GM15510 (cell line): ENCODE data around the gene TNFRSF18.

ENCODE experiments used
- POLR2A ChIP-seq: IDR thresholded peaks from 3 replicates; pipeline ENCODE4 v1.6.1; 2011; ENCODE audit warnings: borderline replicate concordance; ENCODE audit not compliant: insufficient read length; ENCODE audit errors: extremely low read depth

TNFRSF18 gene

DNA sequence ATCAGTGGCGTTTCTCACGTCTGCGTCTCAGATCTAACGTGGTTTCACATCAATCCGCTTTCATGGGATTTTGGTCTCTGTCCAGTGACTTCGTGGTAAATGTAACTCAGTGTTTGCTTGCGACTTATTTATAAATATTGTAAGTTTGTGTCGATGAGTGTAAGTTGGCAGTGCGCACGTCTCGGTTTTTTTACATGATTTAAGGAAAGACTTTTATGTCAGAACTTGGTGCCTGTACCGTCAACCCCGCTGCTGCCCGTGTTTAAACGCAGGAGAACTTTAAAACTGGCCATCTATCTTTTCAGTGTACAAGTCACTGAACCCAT lies 27.1 kb upstream of the TNFRSF18 start:
- no peak for TF ChIP-seq POLR2A

DNA sequence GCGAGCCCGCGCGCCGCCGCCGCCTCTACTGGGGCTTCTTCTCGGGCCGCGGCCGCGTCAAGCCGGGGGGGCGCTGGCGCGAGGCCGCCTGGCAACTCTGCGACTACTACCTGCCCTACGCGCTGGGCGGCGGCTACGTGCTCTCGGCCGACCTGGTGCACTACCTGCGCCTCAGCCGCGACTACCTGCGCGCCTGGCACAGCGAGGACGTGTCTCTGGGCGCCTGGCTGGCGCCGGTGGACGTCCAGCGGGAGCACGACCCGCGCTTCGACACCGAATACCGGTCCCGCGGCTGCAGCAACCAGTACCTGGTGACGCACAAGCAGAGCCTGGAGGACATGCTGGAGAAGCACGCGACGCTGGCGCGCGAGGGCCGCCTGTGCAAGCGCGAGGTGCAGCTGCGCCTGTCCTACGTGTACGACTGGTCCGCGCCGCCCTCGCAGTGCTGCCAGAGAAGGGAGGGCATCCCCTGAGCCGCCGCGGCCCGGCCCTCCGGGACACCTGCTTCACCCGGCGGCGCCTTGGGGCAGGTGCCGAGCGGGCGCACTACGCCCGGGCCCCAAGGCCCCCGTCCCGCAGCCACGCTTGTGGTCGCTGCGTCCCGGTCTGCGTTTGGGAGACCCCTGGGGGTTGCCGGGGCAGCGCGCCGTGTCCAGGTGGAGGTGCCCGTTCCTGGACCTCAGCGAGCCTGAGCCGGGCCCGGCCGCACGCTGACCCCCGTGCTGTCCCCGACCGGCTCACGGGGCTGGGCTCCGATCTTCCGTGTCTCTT lies 26.6 kb upstream of the TNFRSF18 start:
- TF ChIP-seq POLR2A, result no peak

DNA sequence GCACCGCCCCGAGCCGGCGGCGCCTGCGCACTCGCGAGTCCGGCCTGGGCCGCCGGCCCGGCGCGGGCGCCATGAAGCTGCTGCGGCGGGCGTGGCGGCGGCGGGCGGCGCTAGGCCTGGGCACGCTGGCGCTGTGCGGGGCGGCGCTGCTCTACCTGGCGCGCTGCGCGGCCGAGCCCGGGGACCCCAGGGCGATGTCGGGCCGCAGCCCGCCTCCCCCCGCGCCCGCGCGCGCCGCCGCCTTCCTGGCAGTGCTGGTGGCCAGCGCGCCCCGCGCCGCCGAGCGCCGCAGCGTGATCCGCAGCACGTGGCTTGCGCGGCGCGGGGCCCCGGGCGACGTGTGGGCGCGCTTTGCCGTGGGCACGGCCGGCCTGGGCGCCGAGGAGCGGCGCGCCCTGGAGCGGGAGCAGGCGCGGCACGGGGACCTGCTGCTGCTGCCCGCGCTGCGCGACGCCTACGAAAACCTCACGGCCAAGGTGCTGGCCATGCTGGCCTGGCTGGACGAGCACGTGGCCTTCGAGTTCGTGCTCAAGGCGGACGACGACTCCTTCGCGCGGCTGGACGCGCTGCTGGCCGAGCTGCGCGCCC lies 25.9 kb upstream of the TNFRSF18 start, which contains the start of gene B3GALT6:
Gene B3GALT6, plus strand, starts transcription at position 30 of the 588 bp plus-strand sequence. Its CDS starts 42 bp downstream, at position 72.
- peak; percentile 55 for TF ChIP-seq POLR2A

DNA sequence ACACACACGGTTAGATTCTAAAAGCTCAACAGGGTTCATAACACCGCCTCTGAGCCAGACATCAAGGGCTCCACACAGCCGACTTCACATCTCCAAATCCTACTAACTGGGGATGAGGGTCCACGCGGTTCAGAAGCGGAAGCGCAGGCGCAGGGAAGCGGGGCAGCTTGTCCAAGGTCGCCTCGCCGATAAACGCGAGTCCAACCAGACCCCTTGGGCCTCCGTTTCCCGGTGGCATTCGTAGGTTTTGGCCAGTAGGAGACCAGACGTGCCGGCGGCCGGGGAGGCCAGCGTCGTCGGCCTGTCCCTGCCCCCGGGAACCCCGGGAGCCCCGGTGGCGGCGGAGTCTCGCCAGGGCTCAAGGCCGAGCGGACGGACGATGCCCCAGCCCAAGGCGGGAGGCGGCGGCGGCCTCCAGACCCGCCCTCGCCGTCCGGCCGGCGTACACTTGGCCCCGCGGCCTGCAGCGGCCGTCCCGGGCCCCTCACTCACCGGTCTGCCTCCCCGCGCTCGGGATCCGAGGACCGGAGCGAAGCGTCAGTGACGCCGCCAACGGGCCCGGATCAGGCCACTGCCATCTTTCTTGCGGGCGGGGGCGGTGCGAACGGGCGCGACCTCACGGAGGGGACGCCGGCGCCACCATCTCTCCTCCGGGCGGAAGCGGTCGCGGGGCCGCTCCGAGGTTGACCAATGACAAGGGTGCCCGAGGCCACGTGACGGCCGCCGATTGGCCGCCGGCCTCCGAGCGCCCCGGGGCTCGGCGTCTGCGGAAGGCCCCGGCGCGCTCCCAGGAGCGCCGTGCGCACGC lies 25.2 kb upstream of the TNFRSF18 start, which contains the start of gene SDF4:
Gene SDF4, minus strand, starts transcription at position 602 of the 808 bp plus-strand sequence. CDS start 3,229 bp downstream, outside the sequence.
- TF ChIP-seq POLR2A, result peak; percentile 91

DNA sequence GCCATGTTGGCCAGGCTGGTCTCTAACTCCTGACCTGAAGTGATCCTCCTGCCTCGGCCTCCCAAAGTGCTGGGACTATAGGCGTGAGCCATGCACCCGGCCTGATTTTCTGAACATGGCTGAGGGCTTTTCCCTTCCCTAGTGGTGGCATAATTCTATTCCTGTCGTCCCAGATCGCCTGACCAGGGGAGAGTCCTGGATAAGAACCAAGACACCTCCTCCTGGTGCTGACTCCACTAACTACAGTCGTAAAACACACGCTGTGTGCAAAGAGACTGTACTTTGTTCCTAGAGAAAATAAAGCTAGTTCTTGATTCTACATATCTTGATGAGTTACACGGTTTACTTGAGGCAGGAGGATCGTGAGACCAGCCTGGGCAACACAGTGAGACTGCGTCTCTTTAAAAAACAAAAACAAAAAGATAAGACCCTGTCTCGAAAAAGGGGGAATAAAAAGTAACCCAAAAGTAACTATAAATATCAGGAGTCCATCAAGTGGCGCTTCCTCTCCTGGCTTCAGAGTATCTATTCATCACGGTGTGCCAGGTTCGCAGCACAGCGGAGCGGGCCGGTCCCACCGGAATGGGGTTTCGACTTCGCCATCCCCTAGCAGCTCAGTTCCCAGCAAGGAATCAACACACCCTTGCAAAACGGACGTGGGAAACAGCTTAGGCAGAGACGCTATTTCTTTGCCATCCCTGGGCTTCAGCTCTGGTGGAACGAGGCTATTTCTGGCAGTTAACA lies 24.4 kb upstream of the TNFRSF18 start:
- no peak for TF ChIP-seq POLR2A

DNA sequence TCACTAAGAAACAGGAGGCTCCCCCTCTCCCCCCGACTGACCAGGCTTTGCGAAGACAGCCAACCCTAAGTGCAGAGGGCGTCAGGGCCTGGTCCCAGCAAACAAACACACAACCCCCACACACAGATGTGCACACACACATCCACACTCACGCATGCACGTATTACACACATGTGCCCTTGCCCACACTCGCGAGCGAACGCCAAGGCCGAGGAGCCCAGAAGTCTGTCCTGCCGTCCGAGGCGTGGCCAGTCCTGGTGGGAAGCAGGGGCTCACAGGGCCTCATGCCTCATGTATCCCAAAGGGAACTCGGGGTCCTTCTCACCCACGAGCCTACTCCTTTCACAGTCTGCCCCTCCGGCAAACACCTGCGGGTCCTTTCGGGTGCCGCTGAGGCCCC lies 23.4 kb upstream of the TNFRSF18 start:
- no peak for TF ChIP-seq POLR2A

DNA sequence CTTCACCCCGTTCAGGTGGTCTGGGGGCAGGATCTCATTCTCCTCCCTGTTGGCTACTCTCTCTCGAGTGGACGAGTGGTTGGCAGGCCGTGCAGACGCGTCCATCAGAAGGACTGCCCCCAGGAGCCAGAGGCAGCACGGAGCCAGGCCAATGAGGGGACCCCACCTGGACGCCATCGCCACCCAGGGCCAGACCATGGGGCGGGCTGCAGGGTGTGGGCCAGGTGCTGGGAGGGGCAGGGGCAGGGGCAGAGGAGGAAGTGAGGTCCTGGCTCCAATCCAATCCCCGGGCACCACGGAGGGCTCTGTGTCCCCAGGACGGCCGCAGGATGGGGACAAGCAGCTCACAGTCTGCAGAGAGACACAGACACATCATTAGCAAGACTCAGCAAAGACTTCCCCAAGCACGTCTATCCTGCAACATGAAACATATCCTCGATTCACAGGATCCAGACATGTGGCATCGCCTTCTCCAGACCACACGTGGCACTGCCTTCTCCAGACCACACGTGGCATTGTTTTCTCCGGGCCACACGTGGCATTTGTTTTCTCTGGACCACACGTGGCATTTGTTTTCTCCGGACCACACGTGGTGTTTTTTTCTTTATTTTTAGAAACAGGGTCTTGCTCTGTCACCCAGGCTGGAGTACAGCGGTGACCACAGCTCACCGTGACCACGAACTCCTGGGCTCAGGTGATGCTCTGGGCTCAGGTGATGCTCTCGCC lies 22.4 kb upstream of the TNFRSF18 start:
- TF ChIP-seq POLR2A, result no peak

DNA sequence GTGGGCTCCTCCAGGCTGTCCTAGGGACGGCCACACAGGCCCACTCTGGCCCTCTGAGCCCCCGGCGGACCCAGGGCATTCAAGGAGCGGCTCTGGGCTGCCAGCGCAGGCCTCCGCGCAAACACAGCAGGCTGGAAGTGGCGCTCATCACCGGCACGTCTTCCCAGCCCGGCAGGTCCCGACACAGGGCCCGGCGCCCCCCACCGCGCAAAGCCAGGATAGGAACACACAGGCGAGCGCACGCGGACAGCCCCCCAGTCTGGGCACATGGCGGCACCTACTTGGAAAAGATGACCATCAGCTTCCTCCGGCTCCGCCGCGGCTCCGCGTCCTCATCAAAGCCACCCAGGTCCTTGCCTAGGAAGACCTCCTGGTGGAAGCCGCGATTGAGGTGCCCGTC lies 21.8 kb upstream of the TNFRSF18 start:
- no peak for TF ChIP-seq POLR2A

DNA sequence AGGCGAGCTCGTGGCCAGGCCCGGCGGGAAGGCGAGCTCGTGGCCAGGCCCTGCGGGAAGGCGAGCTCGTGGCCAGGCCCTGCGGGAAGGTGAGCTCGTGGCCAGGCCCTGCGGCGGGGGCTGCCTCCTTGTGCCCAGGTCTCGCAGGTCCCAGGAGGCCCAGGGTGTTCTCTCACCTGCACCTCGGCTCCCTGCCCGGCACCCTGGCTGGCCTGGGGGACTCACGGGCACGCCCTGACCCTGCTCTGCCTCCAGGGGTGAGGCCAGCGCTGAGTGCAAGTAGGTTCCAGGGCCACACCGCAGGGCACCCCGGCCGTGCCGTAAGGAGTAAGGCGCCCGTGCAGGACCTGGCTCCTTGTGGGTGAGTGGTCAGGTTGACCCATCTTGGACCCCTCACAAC lies 21.0 kb upstream of the TNFRSF18 start:
- no peak for TF ChIP-seq POLR2A

DNA sequence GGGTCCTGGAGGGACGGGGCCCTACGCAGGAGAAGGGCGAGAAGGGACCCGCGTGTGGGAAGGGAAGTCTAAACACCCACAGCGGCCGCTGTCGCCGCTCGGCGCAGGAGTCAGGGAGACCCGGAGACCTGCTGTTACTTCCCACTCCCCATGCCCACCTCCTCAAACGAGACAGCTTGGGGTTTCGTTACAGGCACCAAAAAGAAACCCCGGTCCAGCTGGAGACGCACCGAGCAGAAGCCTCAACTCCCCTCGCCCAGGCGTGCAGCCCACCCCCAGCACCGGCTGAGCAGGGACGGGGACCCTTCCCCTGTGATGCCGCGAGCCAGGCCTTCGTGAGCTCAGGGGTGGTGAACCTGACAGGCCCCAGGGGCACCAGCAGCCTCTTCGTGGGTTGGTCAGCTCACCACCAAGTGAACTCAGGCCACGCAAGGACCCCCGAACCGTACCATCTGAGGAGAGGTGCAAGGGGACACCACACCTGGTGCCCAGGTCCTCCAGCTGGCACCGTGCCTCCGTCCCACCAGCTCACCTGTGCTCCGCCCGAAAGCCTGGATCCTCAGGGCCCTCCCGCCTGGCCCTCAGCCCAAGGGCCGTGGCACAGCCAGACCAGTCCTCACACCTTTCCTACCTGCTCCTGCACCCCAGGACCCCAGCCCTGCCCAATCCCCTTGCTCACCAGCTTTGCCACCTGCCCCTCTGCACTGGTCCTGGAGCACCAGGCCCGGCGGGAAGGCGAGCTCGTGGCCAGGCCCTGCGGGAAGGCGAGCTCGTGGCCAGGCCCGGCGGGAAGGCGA lies 20.4 kb upstream of the TNFRSF18 start:
- no peak for TF ChIP-seq POLR2A

DNA sequence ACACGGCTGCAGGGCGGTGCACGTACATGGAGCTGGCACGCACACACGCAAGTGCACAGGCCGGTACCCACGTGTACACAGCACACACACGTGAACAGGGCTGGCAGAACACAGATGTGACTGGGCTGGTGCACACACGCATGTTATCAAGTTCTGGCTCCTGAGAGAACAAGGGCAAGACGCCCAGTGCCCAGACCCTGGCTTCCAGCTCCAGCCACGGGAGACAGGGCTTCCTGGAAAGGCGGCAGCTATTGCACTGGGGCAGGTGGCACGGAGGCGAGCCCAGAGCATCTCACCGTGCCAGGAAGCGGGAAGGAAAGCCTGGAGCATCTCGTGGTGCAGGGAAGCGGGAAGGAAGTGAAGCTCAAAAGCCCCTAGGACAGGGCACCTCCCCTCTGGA lies 19.5 kb upstream of the TNFRSF18 start:
- TF ChIP-seq POLR2A, result no peak

DNA sequence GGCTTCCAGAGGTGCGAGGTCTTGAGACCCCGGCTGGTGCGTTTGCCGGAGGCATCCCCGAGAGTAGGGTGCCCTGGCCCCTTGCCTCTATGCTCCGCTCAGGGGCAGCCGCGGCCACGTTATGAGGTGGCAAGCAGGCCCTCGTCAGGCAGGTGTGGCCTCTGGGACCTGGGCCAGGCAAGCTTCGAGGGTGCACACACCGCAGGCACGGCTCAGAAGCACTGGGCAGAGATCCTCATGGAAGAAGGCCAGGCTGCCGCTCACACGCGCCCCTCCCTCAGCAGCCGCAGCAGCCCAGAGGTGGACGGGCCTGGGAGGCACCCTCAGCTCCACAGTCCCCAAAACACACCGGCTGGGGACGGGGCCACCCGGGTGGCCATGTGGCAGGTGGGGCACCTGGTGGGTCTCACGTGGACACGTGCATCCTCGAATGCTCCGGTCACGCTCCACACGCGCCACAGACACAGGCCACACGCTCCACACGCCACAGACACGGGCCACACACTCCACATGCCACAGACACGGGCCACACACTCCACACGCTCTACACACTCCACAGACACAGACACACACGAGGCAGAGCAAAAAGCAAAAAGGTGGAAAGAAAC lies 18.9 kb upstream of the TNFRSF18 start:
- no peak for TF ChIP-seq POLR2A

DNA sequence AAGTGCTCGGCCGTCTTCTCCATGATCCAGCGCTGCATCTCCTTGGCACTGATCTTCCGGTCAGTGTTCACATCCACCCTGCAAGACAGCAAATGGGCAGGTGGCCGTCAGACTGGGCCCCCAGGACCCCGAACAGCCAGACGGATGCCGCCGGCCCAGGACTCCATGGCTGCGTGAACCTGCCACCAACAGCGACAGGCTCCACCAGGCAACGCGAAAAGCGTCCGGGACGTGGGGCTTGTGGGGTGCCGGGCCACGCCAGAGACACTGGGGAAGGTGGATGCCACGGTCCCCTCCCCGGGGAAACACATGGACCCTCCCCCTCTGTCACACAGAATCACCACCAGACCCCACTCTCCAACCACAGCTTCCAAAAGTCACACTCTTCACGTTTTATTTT lies 17.5 kb upstream of the TNFRSF18 start:
- no peak for TF ChIP-seq POLR2A
